ENCODE data around the gene ZSCAN21. TPM values are rescaled to one million over a fixed set of nuclear protein-coding genes. Genes with fewer than 3 reads are reported as not detected.

ZSCAN21 gene
- total RNA-seq, 2 donors from 2014 or later, result 9.3 to 16.6 TPM

DNA sequence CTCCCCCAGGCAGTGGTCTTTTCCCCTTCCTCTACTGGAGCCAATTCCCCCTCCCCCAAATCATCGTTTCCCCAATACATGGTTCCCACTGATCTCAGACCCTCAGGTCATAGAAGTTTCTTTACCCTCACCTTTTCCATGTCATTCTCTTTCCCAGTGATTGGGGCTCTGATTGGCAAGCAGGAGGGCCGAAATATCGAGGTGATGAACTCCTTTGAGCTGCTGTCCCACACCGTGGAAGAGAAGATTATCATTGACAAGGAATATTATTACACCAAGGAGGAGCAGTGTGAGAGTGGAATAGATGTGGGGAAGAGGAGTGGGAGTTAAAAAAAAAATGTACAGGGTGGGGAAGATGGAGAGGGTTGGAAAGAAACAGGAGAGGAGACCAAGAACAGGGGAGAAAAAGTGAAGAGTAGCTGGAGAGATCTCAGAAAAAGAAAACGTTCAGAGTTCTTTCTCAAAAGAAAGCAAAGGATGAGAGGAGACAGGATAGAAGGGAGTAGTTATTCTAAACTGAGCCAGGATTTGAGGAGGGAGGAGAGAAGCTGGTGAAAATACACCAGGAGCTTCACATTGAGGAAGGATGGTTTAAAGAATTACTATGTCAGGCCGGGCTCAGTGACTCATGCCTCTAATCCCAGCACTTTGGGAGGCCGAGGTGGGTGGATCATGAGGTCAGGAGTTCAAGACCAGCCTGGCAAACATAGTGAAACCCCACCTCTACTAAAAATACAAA is 40.1 kb downstream of the ZSCAN21 start:
- H3K36me3 ChIP-seq, result peaks cover 31% of the 10 kb centered on the region
- DNase-seq (ENCODE audit: low spot score), result no peak
- TF ChIP-seq, protein P1, sequence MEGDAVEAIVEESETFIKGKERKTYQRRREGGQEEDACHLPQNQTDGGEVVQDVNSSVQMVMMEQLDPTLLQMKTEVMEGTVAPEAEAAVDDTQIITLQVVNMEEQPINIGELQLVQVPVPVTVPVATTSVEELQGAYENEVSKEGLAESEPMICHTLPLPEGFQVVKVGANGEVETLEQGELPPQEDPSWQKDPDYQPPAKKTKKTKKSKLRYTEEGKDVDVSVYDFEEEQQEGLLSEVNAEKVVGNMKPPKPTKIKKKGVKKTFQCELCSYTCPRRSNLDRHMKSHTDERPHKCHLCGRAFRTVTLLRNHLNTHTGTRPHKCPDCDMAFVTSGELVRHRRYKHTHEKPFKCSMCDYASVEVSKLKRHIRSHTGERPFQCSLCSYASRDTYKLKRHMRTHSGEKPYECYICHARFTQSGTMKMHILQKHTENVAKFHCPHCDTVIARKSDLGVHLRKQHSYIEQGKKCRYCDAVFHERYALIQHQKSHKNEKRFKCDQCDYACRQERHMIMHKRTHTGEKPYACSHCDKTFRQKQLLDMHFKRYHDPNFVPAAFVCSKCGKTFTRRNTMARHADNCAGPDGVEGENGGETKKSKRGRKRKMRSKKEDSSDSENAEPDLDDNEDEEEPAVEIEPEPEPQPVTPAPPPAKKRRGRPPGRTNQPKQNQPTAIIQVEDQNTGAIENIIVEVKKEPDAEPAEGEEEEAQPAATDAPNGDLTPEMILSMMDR (IDR thresholded peaks at IDR 0.05), result no peak
- peak overlapping the region; percentile 72 for H3K27ac ChIP-seq
- H3K27me3 ChIP-seq (replicated peaks; ENCODE audit: insufficient read depth), result no peaks in the 10 kb centered on the region
- peaks cover 11 to 15% of the 10 kb centered on the region in 2 donors for H3K4me1 ChIP-seq (ENCODE audit: control insufficient read depth in 1 of 2, low read depth in 2 of 2)
- peak overlapping the region; percentile 80 for H3K4me3 ChIP-seq
- ATAC-seq (ENCODE audit: insufficient number of reproducible peaks, low FRiP score, low read depth), result no peak
- no peaks in the 10 kb centered on the region for H3K9me3 ChIP-seq

DNA sequence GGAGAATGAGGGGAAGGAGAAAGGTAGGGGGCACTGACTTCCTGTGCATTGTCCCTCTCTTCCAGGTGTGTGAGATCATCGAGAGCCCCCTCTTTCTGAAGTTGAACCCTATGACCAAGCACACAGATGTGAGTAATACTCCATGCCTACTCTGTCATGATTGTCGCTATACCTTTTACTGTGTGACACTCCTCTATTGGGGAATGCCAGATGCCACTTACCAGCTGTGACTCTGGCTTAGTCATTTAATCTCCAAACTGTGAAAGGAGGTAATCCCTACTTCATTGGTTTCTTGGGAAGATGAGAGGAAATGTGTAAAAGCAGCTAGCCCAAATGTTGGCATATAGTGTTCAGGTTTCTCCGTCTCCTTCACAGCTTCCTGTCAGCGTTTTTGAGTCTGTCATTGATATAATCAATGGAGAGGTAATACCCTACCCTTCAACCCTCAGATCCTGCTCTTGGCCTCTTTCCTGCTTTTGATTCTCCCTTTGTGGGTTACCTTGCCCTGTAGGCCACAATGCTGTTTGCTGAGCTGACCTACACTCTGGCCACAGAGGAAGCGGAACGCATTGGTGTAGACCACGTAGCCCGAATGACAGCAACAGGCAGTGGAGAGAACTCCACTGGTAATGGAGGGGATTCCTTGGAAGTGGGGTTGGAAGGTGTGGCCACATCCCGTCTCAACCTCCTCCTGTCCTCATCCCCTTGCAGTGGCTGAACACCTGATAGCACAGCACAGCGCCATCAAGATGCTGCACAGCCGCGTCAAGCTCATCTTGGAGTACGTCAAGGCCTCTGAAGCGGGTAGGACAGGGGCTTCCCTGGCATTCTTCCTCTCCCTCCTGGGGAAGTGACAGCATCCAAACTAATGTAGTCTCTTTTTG is 41.2 kb downstream of the ZSCAN21 start:
- no peak for ATAC-seq (ENCODE audit: insufficient number of reproducible peaks, low FRiP score, low read depth)
- Histone ChIP-seq H3K9me3 (no peaks in the 10 kb centered on the region), H3K4me3 (no peak overlapping the region), H3K27me3 (replicated peaks; ENCODE audit: insufficient read depth) (no peaks in the 10 kb centered on the region), H3K36me3 (peaks cover 41% of the 10 kb centered on the region), H3K27ac (no peak overlapping the region), H3K4me1 (ENCODE audit: control insufficient read depth in 1 of 2, low read depth in 2 of 2) (peaks cover 11 to 15% of the 10 kb centered on the region in 2 donors)
- TF ChIP-seq, protein P1 (IDR thresholded peaks at IDR 0.05), result no peak
- DNase-seq (ENCODE audit: low spot score), result no peak

DNA sequence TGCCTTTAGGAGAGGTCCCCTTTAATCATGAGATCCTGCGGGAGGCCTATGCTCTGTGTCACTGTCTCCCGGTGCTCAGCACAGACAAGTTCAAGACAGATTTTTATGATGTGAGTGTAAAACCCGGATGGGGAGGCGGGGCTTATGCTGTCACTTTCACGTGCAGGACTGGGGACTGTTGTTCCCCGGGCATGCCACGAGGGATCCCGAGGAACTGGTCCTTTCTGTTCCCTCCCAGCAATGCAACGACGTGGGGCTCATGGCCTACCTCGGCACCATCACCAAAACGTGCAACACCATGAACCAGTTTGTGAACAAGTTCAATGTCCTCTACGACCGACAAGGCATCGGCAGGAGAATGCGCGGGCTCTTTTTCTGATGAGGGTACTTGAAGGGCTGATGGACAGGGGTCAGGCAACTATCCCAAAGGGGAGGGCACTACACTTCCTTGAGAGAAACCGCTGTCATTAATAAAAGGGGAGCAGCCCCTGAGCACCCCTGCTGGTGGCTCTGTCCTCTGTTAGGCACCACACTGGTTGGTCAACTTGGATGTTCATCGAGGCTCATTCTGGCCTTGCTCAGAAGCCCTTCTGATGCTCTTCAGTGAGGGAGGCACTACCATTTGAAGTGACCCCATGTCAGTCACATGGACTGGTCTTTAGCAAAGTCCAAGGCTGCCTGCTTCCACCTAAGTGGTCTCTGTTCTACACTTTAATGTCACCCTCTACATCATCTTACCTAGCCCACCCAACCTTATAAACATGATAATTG is 42.0 kb downstream of the ZSCAN21 start:
- H3K27ac ChIP-seq, result no peak overlapping the region
- H3K9me3 ChIP-seq, result no peaks in the 10 kb centered on the region
- H3K4me3 ChIP-seq, result no peak overlapping the region
- TF ChIP-seq, protein P1 (IDR thresholded peaks at IDR 0.05), result no peak
- H3K4me1 ChIP-seq (ENCODE audit: control insufficient read depth in 1 of 2, low read depth in 2 of 2), result peaks cover 11 to 15% of the 10 kb centered on the region in 2 donors
- ATAC-seq (ENCODE audit: insufficient number of reproducible peaks, low FRiP score, low read depth) (no peak), DNase-seq (ENCODE audit: low spot score) (no peak)
- H3K27me3 ChIP-seq (replicated peaks; ENCODE audit: insufficient read depth), result no peaks in the 10 kb centered on the region
- H3K36me3 ChIP-seq, result peaks cover 48% of the 10 kb centered on the region

DNA sequence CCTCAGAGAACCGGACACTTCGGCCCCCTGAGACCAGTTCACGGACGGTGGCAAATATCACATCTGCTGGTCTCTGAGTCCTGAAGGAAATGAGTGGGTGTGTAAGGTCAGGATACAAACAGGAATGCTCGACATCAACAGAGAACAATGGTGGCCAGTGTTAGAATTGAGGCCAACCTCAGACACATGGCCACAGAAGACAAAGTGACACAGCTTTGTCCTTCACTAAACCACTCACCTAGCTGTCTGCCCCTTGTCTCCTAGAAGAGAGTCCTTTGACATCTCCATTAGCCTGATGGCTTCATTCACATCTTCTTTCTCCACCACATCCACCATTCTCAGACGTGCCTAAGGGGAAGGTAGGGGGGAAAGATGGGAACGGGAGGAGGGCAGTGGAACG is 43.5 kb downstream of the ZSCAN21 start:
- Histone ChIP-seq H3K4me1 (ENCODE audit: control insufficient read depth in 1 of 2, low read depth in 2 of 2) (peaks cover 10 to 13% of the 10 kb centered on the region in 2 donors), H3K9me3 (no peaks in the 10 kb centered on the region), H3K27me3 (replicated peaks; ENCODE audit: insufficient read depth) (no peaks in the 10 kb centered on the region), H3K36me3 (peaks cover 61% of the 10 kb centered on the region), H3K27ac (no peak overlapping the region), H3K4me3 (no peak overlapping the region)
- no peak for ATAC-seq (ENCODE audit: insufficient number of reproducible peaks, low FRiP score, low read depth)
- TF ChIP-seq, protein P1 (IDR thresholded peaks at IDR 0.05), result no peak
- no peak for DNase-seq (ENCODE audit: low spot score)

Data from thoracic aorta (tissue), 2 donors.